22Rv1 (cell line): Measurements from ENCODE around the gene SRL.

ENCODE experiments used
- H3K27ac ChIP-seq: fragments of 450-650 bp; 2 replicates; pipeline ENCODE4 v1.5.1; 2017
- ZFX ChIP-seq: fragments of 450-650 bp; IDR thresholded peaks from 2 replicates; pipeline ENCODE4 v1.6.1; 2017; ENCODE audit warnings: antibody characterized with exemption, borderline replicate concordance
- TF ChIP-seq, protein P1 (sequence below): fragments of 450-650 bp; IDR thresholded peaks from 2 replicates; pipeline ENCODE4 v1.5.1; 2017; ENCODE audit warnings: mild to moderate bottlenecking

The SRL gene

GRCh38 chr16:4183237-4184037 is 58.4 kb downstream of the SRL start:
- TF ChIP-seq, protein P1, sequence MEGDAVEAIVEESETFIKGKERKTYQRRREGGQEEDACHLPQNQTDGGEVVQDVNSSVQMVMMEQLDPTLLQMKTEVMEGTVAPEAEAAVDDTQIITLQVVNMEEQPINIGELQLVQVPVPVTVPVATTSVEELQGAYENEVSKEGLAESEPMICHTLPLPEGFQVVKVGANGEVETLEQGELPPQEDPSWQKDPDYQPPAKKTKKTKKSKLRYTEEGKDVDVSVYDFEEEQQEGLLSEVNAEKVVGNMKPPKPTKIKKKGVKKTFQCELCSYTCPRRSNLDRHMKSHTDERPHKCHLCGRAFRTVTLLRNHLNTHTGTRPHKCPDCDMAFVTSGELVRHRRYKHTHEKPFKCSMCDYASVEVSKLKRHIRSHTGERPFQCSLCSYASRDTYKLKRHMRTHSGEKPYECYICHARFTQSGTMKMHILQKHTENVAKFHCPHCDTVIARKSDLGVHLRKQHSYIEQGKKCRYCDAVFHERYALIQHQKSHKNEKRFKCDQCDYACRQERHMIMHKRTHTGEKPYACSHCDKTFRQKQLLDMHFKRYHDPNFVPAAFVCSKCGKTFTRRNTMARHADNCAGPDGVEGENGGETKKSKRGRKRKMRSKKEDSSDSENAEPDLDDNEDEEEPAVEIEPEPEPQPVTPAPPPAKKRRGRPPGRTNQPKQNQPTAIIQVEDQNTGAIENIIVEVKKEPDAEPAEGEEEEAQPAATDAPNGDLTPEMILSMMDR = 0 out of 2 replicates have a peak, but pooled peaks have one; percentile 9
- TF ChIP-seq ZFX = no peak
- peak overlapping the region; percentile 94 for H3K27ac ChIP-seq

DNA sequence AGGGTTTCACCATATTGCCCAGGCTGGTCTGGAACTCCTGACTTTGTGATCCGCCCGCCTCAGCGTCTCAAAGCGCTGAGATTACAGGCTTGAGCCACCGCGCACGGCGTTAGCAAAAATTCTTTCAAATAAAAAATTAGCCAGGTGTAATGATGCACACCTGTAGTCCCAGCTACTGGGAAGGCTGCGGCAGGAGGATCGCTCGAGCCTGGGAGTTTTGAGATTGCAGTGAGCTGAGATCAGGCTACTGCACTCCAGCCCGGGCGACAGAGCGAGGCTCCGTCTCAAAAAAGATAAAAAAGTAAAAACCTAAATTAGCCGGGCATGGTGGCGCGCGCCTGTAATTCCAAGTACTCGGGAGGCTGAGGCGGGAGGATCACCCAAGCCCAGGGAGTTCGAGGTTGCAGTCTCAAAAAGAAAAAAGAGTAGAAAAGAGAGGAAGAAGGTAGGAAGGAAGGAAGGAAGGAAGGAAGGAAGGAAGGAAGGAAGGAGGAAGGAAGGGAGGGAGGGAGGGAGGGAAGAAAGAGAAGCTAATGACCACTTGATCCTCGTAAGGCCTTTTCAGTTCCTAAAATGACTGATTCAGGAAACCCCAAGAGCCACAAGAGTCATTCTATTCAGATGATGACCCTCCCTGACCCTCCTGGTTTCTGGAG is 59.2 kb downstream of the SRL start:
- TF ChIP-seq, protein P1 = no peak
- no peak for TF ChIP-seq ZFX
- H3K27ac ChIP-seq = peak overlapping the region; percentile 94

- no peak for TF ChIP-seq ZFX
- TF ChIP-seq, protein P1 = no peak
These were observed 61.4 kb downstream of the SRL start for GRCh38 chr16:4180511-4180910.

GRCh38 chr16:4179763-4180260 is 62.1 kb downstream of the SRL start:
- TF ChIP-seq, protein P1 = no peak
- no peak for TF ChIP-seq ZFX
- H3K27ac ChIP-seq = no peak overlapping the region

More at GRCh38 chr16:4180511-4180910, 61.4 kb downstream of the SRL start:
- H3K27ac ChIP-seq = no peak overlapping the region

DNA sequence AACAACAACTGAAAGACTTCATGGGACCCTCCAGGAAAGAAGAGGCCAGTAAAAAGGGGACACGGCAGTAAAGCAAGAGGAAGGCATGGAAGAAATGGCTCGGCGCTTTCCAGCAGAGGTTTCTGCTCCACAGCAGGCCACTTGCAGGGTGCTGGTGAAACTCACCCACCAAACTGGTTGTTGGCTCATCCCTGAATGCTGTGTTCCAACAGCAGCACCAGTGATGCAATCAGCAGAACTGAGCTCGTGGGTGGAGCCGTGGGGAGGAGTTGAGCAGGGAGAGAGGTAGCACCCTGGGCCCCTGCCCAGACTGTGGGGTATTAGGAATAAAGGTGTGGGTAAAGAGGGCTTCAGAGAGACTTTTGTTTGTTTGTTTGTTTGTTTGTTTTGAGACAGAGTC is 62.9 kb downstream of the SRL start:
- H3K27ac ChIP-seq = no peak overlapping the region
- no peak for TF ChIP-seq ZFX
- TF ChIP-seq, protein P1 = no peak

DNA sequence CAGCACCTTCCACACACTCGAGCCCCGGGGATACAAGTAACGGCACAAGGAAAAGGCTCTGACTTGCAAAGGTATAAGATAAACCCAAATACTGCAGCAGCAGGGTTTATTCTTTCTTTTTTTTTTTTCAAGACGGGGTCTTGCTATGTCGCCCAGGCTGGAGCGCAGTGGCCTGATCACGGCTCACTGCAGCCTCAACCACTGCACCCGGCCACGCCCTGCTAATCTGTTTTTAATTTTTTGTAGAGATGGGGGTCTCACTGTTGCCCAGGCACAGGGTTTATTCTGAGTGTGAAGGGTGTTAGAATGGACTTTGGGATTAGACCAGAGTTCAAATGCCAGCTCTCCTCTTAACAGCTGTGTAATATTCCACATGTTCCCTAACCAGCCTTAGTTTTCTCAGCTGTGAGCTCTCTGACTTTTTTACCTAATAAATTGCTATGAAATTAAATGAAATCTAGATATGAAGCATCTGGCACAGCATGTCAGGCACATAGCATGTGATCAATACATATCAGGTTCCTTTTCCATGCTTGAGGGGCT is 63.3 kb downstream of the SRL start:
- H3K27ac ChIP-seq = no peak overlapping the region
- TF ChIP-seq ZFX = no peak
- TF ChIP-seq, protein P1 = no peak

GRCh38 chr16:4176906-4177417 is 64.9 kb downstream of the SRL start:
- H3K27ac ChIP-seq = no peak overlapping the region
- TF ChIP-seq ZFX = no peak
- TF ChIP-seq, protein P1 = no peak
